ENCODE data around the gene LCN1.

LCN1 gene

GRCh38 chr9:135480940-135481310 lies 40.3 kb upstream of the LCN1 start:
- Histone ChIP-seq H3K79me2 (ENCODE audit: insufficient read depth, low read length) (no peaks in the 10 kb centered on the region), H3K4me3 (ENCODE audit: low read length, poor library complexity, severe bottlenecking) (no peak overlapping the region), H3K4me2 (ENCODE audit: low read depth, low read length, poor library complexity, severe bottlenecking) (no peak overlapping the region), H3K9ac (ENCODE audit: low read depth, low read length, poor library complexity, severe bottlenecking) (no peak overlapping the region), H3K9me3 (ENCODE audit: insufficient read depth, low read depth, low read length) (no peaks in the 10 kb centered on the region), H4K20me1 (ENCODE audit: insufficient read depth, low read length, poor library complexity, severe bottlenecking) (no peaks in the 10 kb centered on the region), H3F3A (ENCODE audit: low read depth) (no peaks in the 10 kb centered on the region), H3K36me3 (ENCODE audit: insufficient read depth, low read length) (no peaks in the 10 kb centered on the region), H3K4me1 (ENCODE audit: insufficient read depth, low read length, poor library complexity, severe bottlenecking) (no peaks in the 10 kb centered on the region), H3K9me2 (replicated peaks; ENCODE audit: low read depth, low read length) (no peaks in the 10 kb centered on the region), H2AFZ (ENCODE audit: low read length) (no peak overlapping the region), H3K27me3 (ENCODE audit: insufficient read depth, low read length, poor library complexity, severe bottlenecking) (no peaks in the 10 kb centered on the region)
- no peak for TF ChIP-seq CTCF (conservative IDR thresholded peaks at IDR 0.05; ENCODE audit: low read length)
- TF ChIP-seq EZH2phosphoT487 (IDR thresholded peaks at IDR 0.05; ENCODE audit: borderline replicate concordance): no peak

GRCh38 chr9:135482015-135482754 lies 39.1 kb upstream of the LCN1 start:
- Histone ChIP-seq H3K9me3 (ENCODE audit: insufficient read depth, low read depth, low read length) (no peaks in the 10 kb centered on the region), H3K27me3 (ENCODE audit: insufficient read depth, low read length, poor library complexity, severe bottlenecking) (no peaks in the 10 kb centered on the region), H3K4me1 (ENCODE audit: insufficient read depth, low read length, poor library complexity, severe bottlenecking) (no peaks in the 10 kb centered on the region), H3F3A (ENCODE audit: low read depth) (no peaks in the 10 kb centered on the region), H3K79me2 (ENCODE audit: insufficient read depth, low read length) (no peaks in the 10 kb centered on the region), H3K9me2 (replicated peaks; ENCODE audit: low read depth, low read length) (no peaks in the 10 kb centered on the region), H2AFZ (ENCODE audit: low read length) (no peak overlapping the region), H3K4me3 (ENCODE audit: low read length, poor library complexity, severe bottlenecking) (no peak overlapping the region), H3K9ac (ENCODE audit: low read depth, low read length, poor library complexity, severe bottlenecking) (no peak overlapping the region), H4K20me1 (ENCODE audit: insufficient read depth, low read length, poor library complexity, severe bottlenecking) (no peaks in the 10 kb centered on the region), H3K4me2 (ENCODE audit: low read depth, low read length, poor library complexity, severe bottlenecking) (no peak overlapping the region), H3K36me3 (ENCODE audit: insufficient read depth, low read length) (no peaks in the 10 kb centered on the region)
- TF ChIP-seq CTCF (conservative IDR thresholded peaks at IDR 0.05; ENCODE audit: low read length) (no peak), EZH2phosphoT487 (IDR thresholded peaks at IDR 0.05; ENCODE audit: borderline replicate concordance) (no peak)

GRCh38 chr9:135484460-135485277 lies 36.6 kb upstream of the LCN1 start:
- Histone ChIP-seq H4K20me1 (ENCODE audit: insufficient read depth, low read length, poor library complexity, severe bottlenecking) (no peaks in the 10 kb centered on the region), H3K9me3 (ENCODE audit: insufficient read depth, low read depth, low read length) (no peaks in the 10 kb centered on the region), H3K79me2 (ENCODE audit: insufficient read depth, low read length) (no peaks in the 10 kb centered on the region), H3K27me3 (ENCODE audit: insufficient read depth, low read length, poor library complexity, severe bottlenecking) (no peaks in the 10 kb centered on the region), H3K4me3 (ENCODE audit: low read length, poor library complexity, severe bottlenecking) (no peak overlapping the region), H3K36me3 (ENCODE audit: insufficient read depth, low read length) (no peaks in the 10 kb centered on the region), H3F3A (ENCODE audit: low read depth) (no peaks in the 10 kb centered on the region), H3K9me2 (replicated peaks; ENCODE audit: low read depth, low read length) (no peaks in the 10 kb centered on the region), H3K4me1 (ENCODE audit: insufficient read depth, low read length, poor library complexity, severe bottlenecking) (no peaks in the 10 kb centered on the region), H3K4me2 (ENCODE audit: low read depth, low read length, poor library complexity, severe bottlenecking) (no peak overlapping the region), H3K9ac (ENCODE audit: low read depth, low read length, poor library complexity, severe bottlenecking) (no peak overlapping the region), H2AFZ (ENCODE audit: low read length) (no peak overlapping the region)
- no peak for TF ChIP-seq CTCF (conservative IDR thresholded peaks at IDR 0.05; ENCODE audit: low read length)
- TF ChIP-seq EZH2phosphoT487 (IDR thresholded peaks at IDR 0.05; ENCODE audit: borderline replicate concordance): no peak
